DND-41 (cell line): ENCODE measurements around the gene P3H3.
"Not testable (repeated sequence)": the region's sequence is repeated elsewhere in the genome, so short reads cannot be mapped to it uniquely, and the experiment has no call there.

Experiments used
- ATAC-seq: fragments of 200-7000 bp; cut with Tn5 transposase; 3 replicates; pipeline ENCODE4 v1.9.1; 2021; ENCODE audit warnings: low read depth; ENCODE audit not compliant: insufficient read depth
- DNase-seq: peaks from one replicate; pipeline ENCODE4 v3.0.0-alpha.2; 2020
- H2AFZ ChIP-seq: 2 replicates; pipeline ENCODE4 v1.6.0; 2012; ENCODE audit warnings: low read depth, low read length
- H3K27ac ChIP-seq: 2 replicates; pipeline ENCODE4 v1.5.1; 2012; ENCODE audit warnings: low read length, inconsistent platforms
- H3K27me3 ChIP-seq: fragments of 200-600 bp; sonication (generic); 2 replicates; pipeline ENCODE4 v1.6.0; 2012; ENCODE audit warnings: low read length, mild to moderate bottlenecking, inconsistent platforms; ENCODE audit not compliant: insufficient read depth, poor library complexity
- H3K36me3 ChIP-seq: 2 replicates; pipeline ENCODE4 v1.5.1; 2012; ENCODE audit warnings: low read length, inconsistent platforms; ENCODE audit not compliant: insufficient read depth
- H3K4me1 ChIP-seq: 2 replicates; pipeline ENCODE4 v1.5.1; 2012; ENCODE audit warnings: mild to moderate bottlenecking, low read length; ENCODE audit not compliant: insufficient read depth
- H3K4me2 ChIP-seq: 2 replicates; pipeline ENCODE4 v1.6.0; 2012; ENCODE audit warnings: mild to moderate bottlenecking, moderate library complexity, low read length, inconsistent platforms; ENCODE audit not compliant: insufficient read depth
- H3K4me3 ChIP-seq, 2 experiments: fragments of 200-600 bp in 1 of 2; shearing (Covaris generic) in 1 of 2; 2 replicates each; pipeline ENCODE4 v1.5.1; 2012 to 2016; ENCODE audit warnings: inconsistent platforms in 2 of 2, low read length in 2 of 2, mild to moderate bottlenecking in 2 of 2, low read depth in 1 of 2, moderate library complexity in 1 of 2
- H3K79me2 ChIP-seq: 2 replicates; pipeline ENCODE4 v1.6.0; 2012; ENCODE audit warnings: low read length, inconsistent platforms; ENCODE audit not compliant: insufficient read depth
- H3K9ac ChIP-seq: 2 replicates; pipeline ENCODE4 v1.6.0; 2012; ENCODE audit warnings: low read depth, mild to moderate bottlenecking, inconsistent platforms, low read length, moderate library complexity
- H3K9me3 ChIP-seq: 2 replicates; pipeline ENCODE4 v1.5.1; 2012; ENCODE audit warnings: low read length, moderate library complexity, mild to moderate bottlenecking, inconsistent platforms; ENCODE audit not compliant: insufficient read depth, severe bottlenecking
- H4K20me1 ChIP-seq: 2 replicates; pipeline ENCODE4 v1.6.0; 2012; ENCODE audit warnings: low read length; ENCODE audit not compliant: insufficient read depth
- EZH2 ChIP-seq: IDR thresholded peaks from 3 replicates; pipeline ENCODE4 v1.6.1; 2012; ENCODE audit warnings: borderline replicate concordance, low read depth, mild to moderate bottlenecking, moderate library complexity, low read length, inconsistent platforms; ENCODE audit not compliant: severe bottlenecking
- TF ChIP-seq, protein P1 (sequence below): IDR thresholded peaks from 2 replicates; pipeline ENCODE4 v1.5.1; 2012; ENCODE audit warnings: borderline replicate concordance, low read length, moderate library complexity, mild to moderate bottlenecking; ENCODE audit not compliant: poor library complexity, severe bottlenecking; ENCODE audit errors: extremely low read depth

Gene P3H3

DNA sequence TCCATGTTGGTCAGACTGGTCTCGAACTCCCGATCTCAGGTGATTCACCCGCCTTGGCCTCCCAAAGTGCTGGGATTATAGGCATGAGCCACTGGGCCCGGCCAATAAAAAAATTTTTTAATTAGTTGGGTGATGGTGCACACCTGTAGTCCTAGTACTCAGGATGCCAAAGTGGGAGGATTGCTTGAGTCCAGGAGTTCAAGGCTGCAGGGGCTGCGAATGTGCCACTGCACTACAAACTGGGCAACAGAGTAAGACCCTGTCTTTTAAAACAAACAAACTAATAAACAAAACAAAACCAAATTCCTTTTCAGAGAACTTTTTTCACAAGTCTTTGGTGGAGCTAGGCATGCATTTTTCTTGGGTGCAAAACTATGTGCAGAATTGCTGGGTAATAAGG is 55.0 kb downstream of the P3H3 start:
- H3K4me1 ChIP-seq, result no peaks in the 10 kb centered on the region
- no peak overlapping the region for H3K9ac ChIP-seq
- H3K36me3 ChIP-seq, result peaks cover 23% of the 10 kb centered on the region
- TF ChIP-seq, protein P1, sequence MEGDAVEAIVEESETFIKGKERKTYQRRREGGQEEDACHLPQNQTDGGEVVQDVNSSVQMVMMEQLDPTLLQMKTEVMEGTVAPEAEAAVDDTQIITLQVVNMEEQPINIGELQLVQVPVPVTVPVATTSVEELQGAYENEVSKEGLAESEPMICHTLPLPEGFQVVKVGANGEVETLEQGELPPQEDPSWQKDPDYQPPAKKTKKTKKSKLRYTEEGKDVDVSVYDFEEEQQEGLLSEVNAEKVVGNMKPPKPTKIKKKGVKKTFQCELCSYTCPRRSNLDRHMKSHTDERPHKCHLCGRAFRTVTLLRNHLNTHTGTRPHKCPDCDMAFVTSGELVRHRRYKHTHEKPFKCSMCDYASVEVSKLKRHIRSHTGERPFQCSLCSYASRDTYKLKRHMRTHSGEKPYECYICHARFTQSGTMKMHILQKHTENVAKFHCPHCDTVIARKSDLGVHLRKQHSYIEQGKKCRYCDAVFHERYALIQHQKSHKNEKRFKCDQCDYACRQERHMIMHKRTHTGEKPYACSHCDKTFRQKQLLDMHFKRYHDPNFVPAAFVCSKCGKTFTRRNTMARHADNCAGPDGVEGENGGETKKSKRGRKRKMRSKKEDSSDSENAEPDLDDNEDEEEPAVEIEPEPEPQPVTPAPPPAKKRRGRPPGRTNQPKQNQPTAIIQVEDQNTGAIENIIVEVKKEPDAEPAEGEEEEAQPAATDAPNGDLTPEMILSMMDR, result no peak
- TF ChIP-seq EZH2, result no peak
- H3K79me2 ChIP-seq, result no peaks in the 10 kb centered on the region
- H3K27ac ChIP-seq, result no peak overlapping the region
- ATAC-seq (no peak), DNase-seq (no peak)
- H4K20me1 ChIP-seq, result no peaks in the 10 kb centered on the region
- H2AFZ ChIP-seq, result no peak overlapping the region
- no peak overlapping the region for H3K4me3 ChIP-seq
- H3K4me2 ChIP-seq, result no peak overlapping the region
- H3K9me3 ChIP-seq, result no peaks in the 10 kb centered on the region
- H3K27me3 ChIP-seq, result no peaks in the 10 kb centered on the region

DNA sequence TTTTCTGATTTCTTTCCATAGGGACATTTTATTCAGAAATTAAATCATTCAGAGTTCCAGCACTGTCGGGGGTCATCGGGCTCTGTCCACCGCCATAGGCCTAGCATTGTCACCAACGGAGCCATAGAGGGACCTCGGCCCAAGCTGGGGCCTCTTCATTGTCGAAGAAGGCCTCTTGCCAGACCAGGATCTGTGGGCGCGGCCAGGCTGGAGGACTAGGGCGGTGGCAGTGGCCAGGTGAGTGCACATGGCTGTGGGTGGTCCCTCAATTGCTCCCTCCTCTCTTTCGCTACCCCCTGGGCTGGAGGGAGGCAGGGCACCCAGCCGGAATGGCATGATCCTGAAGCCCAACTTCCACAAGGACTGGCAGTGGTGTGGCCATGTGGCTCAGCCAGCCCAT is 55.5 kb downstream of the P3H3 start:
- Histone ChIP-seq H3K36me3 (peaks cover 23% of the 10 kb centered on the region), H3K27ac (no peak overlapping the region), H3K9ac (no peak overlapping the region), H3K79me2 (no peaks in the 10 kb centered on the region), H3K9me3 (no peaks in the 10 kb centered on the region), H3K4me3 (no peak overlapping the region), H3K27me3 (no peaks in the 10 kb centered on the region), H4K20me1 (no peaks in the 10 kb centered on the region), H3K4me1 (no peaks in the 10 kb centered on the region), H2AFZ (no peak overlapping the region), H3K4me2 (no peak overlapping the region)
- no peak for ATAC-seq
- DNase-seq, result no peak
- TF ChIP-seq, protein P1, result no peak
- no peak for TF ChIP-seq EZH2

DNA sequence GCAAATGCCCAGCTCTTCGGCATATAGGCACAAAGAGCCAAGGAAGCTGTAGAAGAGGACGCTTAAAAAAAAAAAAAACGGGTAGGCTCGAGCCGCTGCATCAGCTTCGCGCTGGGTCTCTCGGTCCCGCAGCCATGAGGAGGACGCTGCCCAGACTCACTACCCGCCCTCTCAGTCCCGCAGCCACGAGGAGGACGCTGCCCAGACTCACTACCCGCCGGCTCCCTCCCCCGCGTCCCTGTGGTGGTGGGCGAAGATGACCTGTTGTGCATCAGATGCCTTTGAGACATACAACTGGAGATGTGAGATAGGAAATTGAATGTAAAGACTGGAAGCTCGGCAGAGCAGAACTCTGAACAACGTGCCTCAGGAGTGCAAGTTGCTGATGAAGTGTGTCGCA is 56.3 kb downstream of the P3H3 start:
- ATAC-seq (no peak), DNase-seq (no peak)
- Histone ChIP-seq H4K20me1 (no peaks in the 10 kb centered on the region), H2AFZ (no peak overlapping the region), H3K27me3 (no peaks in the 10 kb centered on the region), H3K4me3 (no peak overlapping the region), H3K9ac (no peak overlapping the region), H3K27ac (no peak overlapping the region), H3K79me2 (no peaks in the 10 kb centered on the region), H3K36me3 (peaks cover 23% of the 10 kb centered on the region), H3K4me1 (no peaks in the 10 kb centered on the region), H3K4me2 (no peak overlapping the region), H3K9me3 (no peaks in the 10 kb centered on the region)
- TF ChIP-seq EZH2, result no peak
- TF ChIP-seq, protein P1, result no peak

DNA sequence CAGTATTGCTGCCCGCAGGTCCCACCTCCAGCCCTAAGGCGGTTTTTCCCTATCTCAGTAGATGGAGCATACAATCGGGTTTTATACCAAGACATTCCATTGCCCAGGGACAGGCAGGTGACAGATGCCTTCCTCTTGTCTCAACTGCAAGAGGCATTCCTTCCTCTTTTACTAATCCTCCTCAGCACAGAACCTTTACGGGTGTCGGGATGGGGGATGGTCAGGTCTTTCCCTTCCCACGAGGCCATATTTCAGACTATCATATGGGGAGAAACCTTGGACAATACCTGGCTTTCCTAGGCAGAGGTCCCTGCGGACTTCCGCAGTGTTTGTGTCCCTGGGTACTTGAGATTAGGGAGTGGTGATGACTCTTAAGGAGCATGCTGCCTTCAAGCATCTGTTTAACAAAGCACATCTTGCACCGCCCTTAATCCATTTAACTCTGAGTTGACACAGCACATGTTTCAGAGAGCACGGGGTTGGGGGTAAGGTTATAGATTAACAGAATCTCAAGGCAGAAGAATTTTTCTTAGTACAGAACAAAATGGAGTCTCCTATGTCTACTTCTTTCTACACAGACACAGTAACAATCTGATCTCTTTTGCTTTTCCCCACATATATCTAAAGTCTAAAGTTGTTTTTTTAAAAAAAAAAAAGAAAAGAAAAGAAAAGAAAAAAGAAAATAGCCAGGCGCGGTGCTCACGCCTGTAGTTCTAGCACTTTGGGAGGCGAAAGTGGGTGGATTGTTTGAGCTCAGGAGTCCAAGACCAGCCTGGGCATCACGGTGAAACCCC is 58.2 kb downstream of the P3H3 start:
- not testable (repeated sequence) for H3K9me3 ChIP-seq, DNase-seq, H3K9ac ChIP-seq, H3K4me2 ChIP-seq, H2AFZ ChIP-seq, H3K4me1 ChIP-seq, H3K79me2 ChIP-seq, H3K27me3 ChIP-seq, H3K27ac ChIP-seq, ATAC-seq, H3K4me3 ChIP-seq, H4K20me1 ChIP-seq
- peaks cover 23% of the 10 kb centered on the region for H3K36me3 ChIP-seq
